Measurements from ENCODE around the gene WDCP.

Gene WDCP

DNA sequence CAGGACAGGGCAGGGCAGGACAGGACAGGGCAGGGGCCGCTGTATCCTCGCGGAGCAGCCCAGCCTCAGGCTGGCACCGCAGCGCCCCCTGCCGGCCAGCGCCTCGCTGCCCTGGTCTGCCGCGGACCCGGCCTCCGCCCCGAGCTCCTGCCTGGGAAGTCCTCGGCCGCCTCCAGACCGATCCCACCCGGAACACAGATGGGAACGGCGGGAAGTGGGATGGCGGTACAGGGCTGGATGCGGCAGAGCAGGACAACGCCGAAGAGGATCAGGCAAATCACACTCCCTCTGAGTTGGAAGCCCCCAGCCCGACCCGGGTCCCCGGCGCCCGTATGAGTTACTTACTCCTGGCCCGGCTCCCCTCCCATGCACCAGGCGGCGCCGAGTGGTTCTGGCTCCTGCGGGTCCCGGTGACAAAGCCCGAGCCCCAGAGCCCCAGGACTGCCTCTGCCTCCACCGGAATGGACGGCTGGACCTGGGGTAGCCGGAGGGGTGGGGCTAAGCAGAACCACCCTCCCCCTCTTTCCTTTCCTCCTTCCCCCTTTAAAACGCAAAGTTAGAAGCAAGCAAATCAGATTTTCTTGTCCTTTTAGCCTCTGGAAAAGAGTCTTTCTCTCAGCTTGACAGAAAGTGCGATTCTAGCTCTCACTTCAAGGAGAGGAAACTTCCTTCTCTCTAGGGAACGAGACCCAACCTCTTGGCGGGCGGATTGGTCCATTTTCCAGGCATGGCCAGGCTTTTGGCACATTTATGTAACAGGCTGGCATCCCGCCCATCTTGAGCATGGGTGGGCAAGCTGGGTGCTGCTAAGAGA is 37.4 kb upstream of the WDCP start, which contains the start of gene TP53I3:
Gene TP53I3 (minus strand): TSS at position 449 of the 814 bp plus-strand sequence. CDS start 508 bp downstream, outside the sequence.
- H3K4me3 ChIP-seq (ENCODE audit: low read depth, low read length), result peak within 1 kb of the TSS; percentile 76
- DNase-seq (ENCODE audit: low read depth, low spot score), result peak; percentile 94
- peak; percentile 77 for TF ChIP-seq CTCF (IDR thresholded peaks at IDR 0.05; ENCODE audit: low read depth, low read length)
- in situ Hi-C loops (cut with HindIII; ENCODE audit: low sequenced_read_pairs), result no loop called here

DNA sequence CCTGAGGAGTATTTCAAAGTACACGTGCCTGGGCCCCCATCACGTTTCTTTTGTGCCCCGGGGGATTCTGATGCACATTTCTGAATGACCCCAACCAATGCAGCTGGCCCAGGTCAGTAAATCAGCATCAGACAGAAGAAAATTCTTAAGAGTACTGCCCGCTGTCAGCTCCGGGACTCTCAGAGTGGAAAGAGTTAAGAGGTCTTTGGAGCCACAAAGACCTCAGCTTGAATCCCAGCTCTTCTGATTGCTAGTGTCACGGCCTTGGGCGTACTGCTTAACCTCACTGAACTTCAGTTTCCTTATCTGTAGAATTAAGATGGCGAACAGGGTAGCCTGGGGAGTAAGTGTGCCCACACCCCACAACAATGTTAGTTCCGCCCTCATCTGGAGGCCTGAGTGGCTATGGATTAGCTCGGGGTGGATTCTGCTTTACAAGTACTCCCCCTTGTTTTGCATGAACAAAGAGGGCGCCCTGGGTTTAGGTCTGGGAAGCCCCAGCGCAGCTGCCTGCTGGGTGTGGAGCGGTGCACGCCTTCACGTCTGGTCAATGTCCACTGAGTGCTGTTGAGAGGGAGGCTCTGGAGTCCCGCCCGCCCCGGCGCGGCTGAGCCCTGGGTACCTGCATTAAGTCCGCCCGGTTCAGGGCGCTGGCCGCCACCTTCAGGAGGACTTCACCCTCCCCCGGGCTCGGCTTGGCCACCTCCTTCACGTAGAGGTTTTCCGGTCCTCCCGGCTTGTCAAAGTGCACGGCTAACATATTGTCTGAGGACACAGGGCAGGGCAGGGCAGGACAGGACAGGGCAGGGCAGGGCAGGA is 36.6 kb upstream of the WDCP start:
- TF ChIP-seq CTCF (IDR thresholded peaks at IDR 0.05; ENCODE audit: low read depth, low read length), result no peak
- in situ Hi-C loops (cut with HindIII; ENCODE audit: low sequenced_read_pairs), result no loop called here
- peak; percentile 87 for DNase-seq (ENCODE audit: low read depth, low spot score)
- H3K4me3 ChIP-seq (ENCODE audit: low read depth, low read length), result peak overlapping the region; percentile 76

- DNase-seq (ENCODE audit: low read depth, low spot score), result no peak
- in situ Hi-C loops (cut with HindIII; ENCODE audit: low sequenced_read_pairs), result no loop called here
- peak overlapping the region; percentile 76 for H3K4me3 ChIP-seq (ENCODE audit: low read depth, low read length)
- no peak for TF ChIP-seq CTCF (IDR thresholded peaks at IDR 0.05; ENCODE audit: low read depth, low read length)
Measured at GRCh38 chr2:24082787-24083566, 35.8 kb upstream of the WDCP start.

- no peak for DNase-seq (ENCODE audit: low read depth, low spot score)
- no peak for TF ChIP-seq CTCF (IDR thresholded peaks at IDR 0.05; ENCODE audit: low read depth, low read length)
- in situ Hi-C loops (cut with HindIII; ENCODE audit: low sequenced_read_pairs), result no loop called here
- no peak overlapping the region for H3K4me3 ChIP-seq (ENCODE audit: low read depth, low read length)
Measured at GRCh38 chr2:24080701-24081100, 33.5 kb upstream of the WDCP start.

- in situ Hi-C loops (cut with HindIII; ENCODE audit: low sequenced_read_pairs), result no loop called here
Measured at GRCh38 chr2:24077879-24078278, 30.7 kb upstream of the WDCP start.

More at GRCh38 chr2:24077879-24078278, 30.7 kb upstream of the WDCP start:
- no peak overlapping the region for H3K4me3 ChIP-seq (ENCODE audit: low read depth, low read length)
- TF ChIP-seq CTCF (IDR thresholded peaks at IDR 0.05; ENCODE audit: low read depth, low read length), result no peak
- no peak for DNase-seq (ENCODE audit: low read depth, low spot score)
